Sigmoid colon (tissue), 4 donors: ENCODE measurements around the gene SLC24A4.

Experiments
- CTCF ChIP-seq, 4 experiments: fragments of 450-650 bp in 3 of 4; fragments of 200-600 bp in 1 of 4; IDR thresholded peaks; one replicate each; pipeline ENCODE4 v1.5.1; 2016 to 2019; ENCODE audit warnings: antibody characterized with exemption in 4 of 4, mild to moderate bottlenecking in 3 of 4, moderate library complexity in 2 of 4
- EP300 ChIP-seq, 4 donors: sonication (generic); formaldehyde crosslinking; IDR thresholded peaks; one replicate each; pipeline ENCODE4 v1.6.1; 2017; ENCODE audit warnings: antibody characterized with exemption in 4 of 4

DNA sequence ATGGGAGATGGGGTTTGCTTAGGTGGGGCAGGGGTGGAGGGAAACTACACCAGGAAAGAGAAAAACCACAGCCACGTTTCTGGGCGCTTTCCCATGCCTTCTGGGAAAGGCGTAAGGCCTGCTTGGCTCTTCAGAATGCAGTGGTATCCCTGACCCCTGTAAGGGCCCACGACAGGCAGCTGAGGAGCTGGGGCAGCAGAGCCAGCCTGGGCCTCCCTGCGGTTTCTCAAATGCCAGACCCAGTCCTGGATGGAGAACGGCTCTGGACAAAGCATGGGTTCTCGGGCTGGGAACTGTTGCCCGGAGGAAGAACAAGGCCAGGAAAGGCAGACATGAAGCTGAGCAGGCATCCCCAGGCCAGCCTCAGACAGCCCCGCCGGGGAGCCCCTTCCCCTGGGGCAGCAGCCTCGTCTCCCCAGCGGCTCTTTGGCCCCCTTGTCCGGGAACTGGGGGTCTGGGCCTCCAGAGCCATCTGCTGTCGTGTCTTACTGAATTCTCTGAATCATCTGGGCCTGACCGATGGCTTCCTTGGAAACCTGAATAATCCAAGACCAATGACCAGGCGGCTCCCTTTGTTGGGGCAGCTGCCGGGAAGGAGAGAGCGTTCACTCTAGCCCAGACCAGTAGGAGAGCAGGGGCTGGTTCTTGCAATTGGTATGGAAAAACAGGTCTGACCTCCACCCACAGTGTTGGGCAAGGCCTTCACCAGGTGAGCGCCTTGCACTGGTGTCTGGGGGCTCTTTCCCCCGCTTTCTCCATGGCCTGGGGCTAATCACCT is 126.6 kb downstream of the SLC24A4 start:
- TF ChIP-seq CTCF (IDR thresholded peaks at IDR 0.05) (no peak), EP300 (IDR thresholded peaks at IDR 0.05) (no peak)
